Activated naive CD4-positive, alpha-beta T cell treated with anti-CD3 and anti-CD28 coated beads, Interleukin-2, amount 50 U/mL, for 24 hours (primary cell): Measurements from ENCODE around the gene COG5.
"Not testable (repeated sequence)": the region's sequence is repeated elsewhere in the genome, so short reads cannot be mapped to it uniquely, and the experiment has no call there.

Experiments used
- H3K27ac Mint-ChIP-seq: one replicate; pipeline ENCODE4 v1.8.0; 2021; ENCODE audit warnings: mild to moderate bottlenecking, mixed read lengths
- H3K27me3 Mint-ChIP-seq: one replicate; pipeline ENCODE4 v1.8.0; 2021; ENCODE audit warnings: mixed read lengths
- H3K36me3 Mint-ChIP-seq: one replicate; pipeline ENCODE4 v1.8.0; 2021; ENCODE audit warnings: mixed read lengths
- H3K4me1 Mint-ChIP-seq: one replicate; pipeline ENCODE4 v1.8.0; 2021; ENCODE audit warnings: mixed read lengths
- H3K4me3 Mint-ChIP-seq: one replicate; pipeline ENCODE4 v1.8.0; 2021; ENCODE audit warnings: mild to moderate bottlenecking, mixed read lengths
- H3K9me3 Mint-ChIP-seq: one replicate; pipeline ENCODE4 v1.8.0; 2021; ENCODE audit warnings: mixed read lengths

The COG5 gene

DNA sequence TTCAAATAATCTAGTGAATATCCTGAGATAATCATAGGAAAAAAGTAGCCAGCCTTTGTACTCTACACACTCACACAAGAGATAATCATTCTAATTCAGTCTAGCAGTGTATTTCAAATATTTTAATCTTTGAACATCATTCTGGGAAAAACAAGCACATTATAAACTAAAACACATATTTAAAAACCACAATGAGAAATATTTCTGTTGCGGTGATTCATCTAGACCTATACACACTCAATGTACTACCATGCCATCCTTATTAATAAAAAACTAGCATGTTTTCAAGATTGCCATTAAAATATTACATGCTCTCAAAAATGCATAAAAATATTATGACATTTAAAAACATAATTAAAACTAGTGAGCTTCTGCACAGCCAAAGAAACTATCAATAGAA is 11.8 kb downstream of the COG5 start:
- Mint-ChIP-seq H3K27ac (peak overlapping the region; percentile 20), H3K4me1 (peaks cover 65% of the 10 kb centered on the region)

DNA sequence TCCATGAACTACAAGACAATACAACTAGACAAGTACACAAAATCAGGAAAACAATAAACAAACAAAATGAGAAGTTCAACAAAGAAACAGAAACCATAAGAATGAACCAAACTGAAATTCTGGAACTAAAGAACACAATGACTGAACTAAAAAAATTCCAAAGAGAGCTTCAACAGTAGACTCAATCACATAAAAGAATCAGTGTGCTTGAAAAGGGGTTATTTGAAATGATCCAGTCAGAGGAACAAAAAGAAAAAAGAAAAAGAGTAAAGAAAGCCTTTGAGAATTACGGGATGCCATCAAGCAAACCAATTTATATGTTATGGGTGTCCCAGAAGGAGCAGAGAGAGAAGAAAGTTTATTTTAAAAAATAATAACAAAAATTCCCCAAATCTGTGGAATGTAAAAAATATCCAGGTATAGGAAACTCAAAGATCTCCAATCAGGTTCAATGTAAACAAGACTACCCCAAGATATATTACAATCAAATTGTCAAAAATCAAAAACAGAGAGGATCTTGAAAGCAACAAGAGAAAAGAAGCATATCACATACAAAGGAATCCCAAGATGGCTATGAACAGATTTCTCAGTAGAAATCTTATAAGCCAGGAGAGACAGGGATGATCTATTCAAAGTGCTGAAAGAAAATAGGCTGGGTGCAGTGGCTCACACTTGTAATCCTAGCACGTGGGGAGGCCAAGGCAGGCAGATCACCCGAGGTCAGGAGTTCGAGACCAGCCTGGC is 18.7 kb downstream of the COG5 start:
- H3K9me3 Mint-ChIP-seq, result peaks cover 25% of the 10 kb centered on the region
- H3K36me3 Mint-ChIP-seq, result peaks cover 50% of the 10 kb centered on the region
- peak overlapping the region; percentile 30 for H3K4me3 Mint-ChIP-seq

More for the DNA sequence above, 11.8 kb downstream of the COG5 start:
- H3K36me3 Mint-ChIP-seq, result peaks cover 49% of the 10 kb centered on the region
- no peak overlapping the region for H3K4me3 Mint-ChIP-seq
- H3K27me3 Mint-ChIP-seq, result no peaks in the 10 kb centered on the region
- H3K9me3 Mint-ChIP-seq, result peaks cover 4% of the 10 kb centered on the region

DNA sequence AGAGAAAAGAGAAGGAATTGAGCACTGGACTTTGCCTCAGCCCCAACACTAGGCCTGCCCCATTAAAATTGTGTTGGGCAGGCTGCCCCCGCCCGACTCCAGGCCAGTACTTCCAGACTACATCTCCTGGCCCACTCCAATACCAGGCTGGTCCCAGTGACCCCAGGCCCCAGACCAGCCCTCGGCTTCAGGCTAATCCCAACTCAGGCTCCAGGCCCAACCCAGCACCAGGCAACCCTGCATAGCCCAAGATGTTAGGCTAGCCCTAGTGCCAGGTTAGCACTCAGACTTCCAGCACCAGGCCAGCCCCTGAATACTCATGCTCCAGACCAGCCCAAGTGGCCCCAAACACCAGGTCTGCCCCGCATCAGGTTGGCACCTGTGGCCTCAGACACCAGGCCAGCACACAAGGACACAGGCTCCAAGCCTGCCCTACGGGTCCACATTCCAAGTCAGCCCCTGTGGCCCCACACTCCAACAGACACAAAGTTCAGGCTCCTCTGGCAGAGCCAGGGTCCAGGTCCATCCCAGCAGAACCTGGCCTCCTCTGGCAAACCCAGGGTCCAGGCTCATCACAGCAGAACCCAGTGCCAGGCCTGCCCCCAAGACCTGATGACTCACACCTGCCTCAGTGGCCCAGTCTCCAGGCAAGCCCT is 20.3 kb downstream of the COG5 start:
- Mint-ChIP-seq H3K9me3 (peaks cover 25% of the 10 kb centered on the region), H3K4me3 (no peak overlapping the region), H3K36me3 (peaks cover 48% of the 10 kb centered on the region), H3K27ac (no peak overlapping the region), H3K4me1 (peaks cover 27% of the 10 kb centered on the region), H3K27me3 (no peaks in the 10 kb centered on the region)

More for the DNA sequence above, 18.7 kb downstream of the COG5 start:
- Mint-ChIP-seq H3K27me3 (no peaks in the 10 kb centered on the region), H3K4me1 (peaks cover 27% of the 10 kb centered on the region), H3K27ac (no peak overlapping the region)

DNA sequence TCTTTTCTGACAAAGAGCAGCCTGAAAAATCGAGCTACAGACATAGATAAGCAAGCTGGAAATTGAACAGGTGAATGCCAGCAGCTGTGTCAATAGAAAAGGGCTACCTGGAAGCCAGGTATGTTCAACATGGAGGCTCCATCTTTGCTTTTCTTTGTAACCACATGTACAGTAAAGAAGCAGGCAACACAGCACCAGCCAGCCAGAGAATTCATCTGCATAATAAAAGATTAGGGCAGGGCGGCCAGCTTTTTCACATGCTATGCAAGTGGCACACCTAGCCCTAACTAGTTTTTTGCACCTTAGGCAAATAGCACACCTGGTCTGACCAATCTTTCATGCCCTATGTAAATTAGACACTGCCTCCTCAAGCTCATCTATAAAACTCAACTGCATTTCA is 25.7 kb downstream of the COG5 start:
- Mint-ChIP-seq H3K27ac (peak overlapping the region; percentile 15), H3K4me3 (no peak overlapping the region), H3K27me3 (no peaks in the 10 kb centered on the region), H3K9me3 (no peaks in the 10 kb centered on the region), H3K36me3 (peaks cover 55% of the 10 kb centered on the region), H3K4me1 (peaks cover 49% of the 10 kb centered on the region)

DNA sequence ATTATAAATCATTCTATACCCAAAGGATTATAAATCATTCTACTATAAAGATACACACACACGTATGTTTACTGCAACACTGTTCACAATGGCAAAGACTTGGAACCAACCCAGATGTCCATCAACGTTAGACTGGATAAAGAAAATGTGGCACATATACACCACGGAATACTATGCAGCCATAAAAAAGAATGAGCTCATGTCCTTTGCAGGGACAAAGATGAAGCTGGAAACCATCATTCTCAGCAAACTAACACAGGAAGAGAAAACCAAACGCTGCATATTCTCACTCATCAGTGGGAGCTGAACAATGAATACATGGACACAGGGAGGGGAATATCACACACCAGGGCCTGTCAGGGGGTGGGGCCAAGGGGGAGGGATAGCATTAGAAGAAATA is 26.5 kb downstream of the COG5 start:
- H3K9me3 Mint-ChIP-seq, H3K27me3 Mint-ChIP-seq, H3K27ac Mint-ChIP-seq, H3K4me3 Mint-ChIP-seq: not testable (repeated sequence)
- Mint-ChIP-seq H3K36me3 (peaks cover 55% of the 10 kb centered on the region), H3K4me1 (peaks cover 50% of the 10 kb centered on the region)

DNA sequence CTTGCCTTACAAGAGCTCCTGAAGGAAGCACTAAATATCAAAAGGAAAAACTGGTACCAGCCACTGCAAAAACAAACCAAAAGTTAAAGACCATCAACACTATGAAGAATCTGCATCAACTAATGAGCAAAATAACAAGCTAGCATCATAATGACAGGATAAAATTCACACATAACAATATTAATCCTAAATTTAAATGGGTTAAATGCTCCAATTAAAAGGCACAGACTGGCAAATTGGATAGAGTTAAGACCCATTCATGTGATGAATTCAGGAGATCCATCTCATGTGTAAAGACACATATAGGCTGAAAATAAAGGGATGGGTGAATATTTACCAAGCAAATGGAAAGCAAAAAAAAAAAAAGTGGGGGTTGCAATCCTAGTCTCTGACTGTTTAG is 29.6 kb downstream of the COG5 start:
- no peak overlapping the region for H3K27ac Mint-ChIP-seq
- H3K27me3 Mint-ChIP-seq, result no peaks in the 10 kb centered on the region
- peaks cover 59% of the 10 kb centered on the region for H3K36me3 Mint-ChIP-seq
- H3K9me3 Mint-ChIP-seq, result no peaks in the 10 kb centered on the region
- peaks cover 52% of the 10 kb centered on the region for H3K4me1 Mint-ChIP-seq
- H3K4me3 Mint-ChIP-seq, result no peak overlapping the region

DNA sequence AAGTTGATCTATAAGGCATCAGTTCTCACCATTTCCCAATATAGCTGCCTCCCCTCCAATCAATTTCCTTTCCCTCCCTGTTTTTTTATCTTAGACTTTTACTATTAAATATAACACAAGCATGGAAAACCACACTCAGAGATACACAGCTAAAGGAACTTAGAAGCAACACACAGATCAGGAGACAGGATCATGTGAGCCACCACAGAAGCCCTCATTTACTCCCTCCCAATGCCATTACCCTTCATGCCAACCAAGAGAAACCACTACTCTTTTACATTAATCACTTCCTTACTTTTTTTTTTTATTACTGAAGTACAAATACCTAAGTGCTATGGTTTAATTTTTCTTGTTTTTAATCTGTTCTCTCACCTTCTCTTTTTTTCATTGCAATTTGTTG is 33.0 kb downstream of the COG5 start:
- Mint-ChIP-seq H3K36me3 (peaks cover 43% of the 10 kb centered on the region), H3K4me1 (peaks cover 48% of the 10 kb centered on the region), H3K27ac (no peak overlapping the region)

DNA sequence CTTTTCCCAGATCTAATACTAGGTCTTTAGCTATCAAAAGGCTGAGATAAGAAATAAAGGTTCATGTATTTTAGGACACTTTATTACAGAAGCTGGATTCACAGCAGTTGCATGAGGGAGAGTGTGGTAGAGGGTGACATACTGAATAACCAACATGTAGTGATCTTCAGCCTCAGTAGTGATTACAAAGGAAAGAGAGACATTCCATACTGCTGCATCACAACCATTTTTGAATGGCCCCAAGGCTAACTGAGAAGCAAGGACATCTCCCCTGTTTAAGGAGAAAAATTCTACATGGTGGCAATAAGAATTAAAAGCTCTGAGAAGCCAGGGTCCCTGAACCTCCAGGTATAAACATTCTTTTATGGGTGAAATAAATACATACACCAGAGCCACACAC is 35.3 kb downstream of the COG5 start:
- Mint-ChIP-seq H3K4me1 (peaks cover 28% of the 10 kb centered on the region), H3K27me3 (no peaks in the 10 kb centered on the region), H3K9me3 (no peaks in the 10 kb centered on the region), H3K27ac (no peak overlapping the region), H3K4me3 (no peak overlapping the region), H3K36me3 (peaks cover 32% of the 10 kb centered on the region)

More for the DNA sequence above, 33.0 kb downstream of the COG5 start:
- Mint-ChIP-seq H3K27me3 (no peaks in the 10 kb centered on the region), H3K4me3 (no peak overlapping the region), H3K9me3 (no peaks in the 10 kb centered on the region)

DNA sequence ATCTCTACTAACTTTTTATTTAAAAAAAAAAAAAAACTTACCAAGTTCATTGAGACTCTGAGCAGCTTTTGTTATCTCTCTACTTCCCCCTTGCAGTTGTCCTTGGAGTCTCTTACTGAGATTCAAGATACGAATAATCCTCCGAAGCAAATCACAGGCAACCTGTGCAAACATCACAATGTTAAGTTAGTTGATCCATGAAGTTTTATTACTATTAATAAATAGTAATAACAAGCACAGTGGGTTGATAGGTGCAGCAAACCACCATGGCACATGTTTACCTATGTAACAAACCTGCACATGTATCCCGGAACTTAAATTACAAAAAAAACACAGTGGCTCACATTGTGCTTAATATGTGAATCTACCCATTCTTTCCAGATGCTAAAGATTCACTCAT is 36.5 kb downstream of the COG5 start:
- Mint-ChIP-seq H3K9me3 (no peaks in the 10 kb centered on the region), H3K36me3 (peaks cover 30% of the 10 kb centered on the region), H3K4me1 (peaks cover 21% of the 10 kb centered on the region), H3K27ac (no peak overlapping the region), H3K4me3 (no peak overlapping the region), H3K27me3 (no peaks in the 10 kb centered on the region)

DNA sequence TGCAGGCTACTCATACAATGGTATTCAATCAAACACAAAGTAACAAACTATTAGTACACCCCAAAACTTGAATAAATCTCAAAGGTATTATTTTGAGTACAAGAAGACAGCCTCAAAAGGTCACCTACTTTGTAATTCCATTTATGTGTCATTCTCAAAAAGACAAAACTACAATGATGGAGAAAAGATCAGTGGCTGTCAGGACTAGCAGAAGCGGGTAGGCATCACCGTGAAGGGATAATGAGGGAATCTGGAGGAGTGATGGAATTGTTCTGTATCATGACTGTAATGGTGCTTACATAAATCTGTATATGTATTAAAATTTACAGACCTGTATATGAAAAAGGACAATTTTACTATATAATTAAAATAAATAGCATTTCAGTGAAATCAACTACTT is 37.0 kb downstream of the COG5 start:
- Mint-ChIP-seq H3K4me3 (no peak overlapping the region), H3K27me3 (no peaks in the 10 kb centered on the region), H3K9me3 (no peaks in the 10 kb centered on the region), H3K36me3 (peaks cover 34% of the 10 kb centered on the region), H3K27ac (no peak overlapping the region), H3K4me1 (peaks cover 23% of the 10 kb centered on the region)

DNA sequence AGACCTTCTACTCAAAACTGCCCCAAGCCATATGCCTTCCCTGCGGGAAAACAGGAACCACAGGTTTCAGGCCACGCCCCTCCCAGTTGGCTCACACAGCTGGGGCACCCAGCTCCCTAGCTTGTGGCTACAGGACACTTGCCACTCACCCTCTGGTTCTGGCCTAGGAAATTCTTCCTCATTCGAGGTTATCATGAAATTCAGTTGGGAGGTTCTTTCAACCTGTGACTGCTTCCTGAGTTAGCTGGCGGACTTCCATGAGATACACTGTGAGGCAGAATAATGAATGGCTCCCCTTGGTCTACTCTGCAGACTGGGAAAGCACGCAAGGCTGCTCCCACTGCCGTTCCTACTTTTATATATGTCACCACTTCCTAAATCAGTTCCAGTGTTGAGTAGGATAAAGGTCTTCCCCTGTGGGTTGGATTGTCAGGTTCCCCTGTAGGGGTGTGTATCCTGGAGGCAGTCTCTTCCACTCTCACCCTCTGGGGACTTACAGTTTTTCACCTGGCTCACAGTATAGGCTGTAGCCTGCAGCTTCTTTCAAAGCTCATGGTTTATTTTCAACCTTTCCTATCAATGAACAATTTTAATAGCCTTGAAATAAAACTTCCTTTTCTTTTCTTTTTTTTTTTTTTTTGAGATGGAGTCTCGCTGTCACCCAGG is 56.9 kb downstream of the COG5 start:
- no peaks in the 10 kb centered on the region for H3K9me3 Mint-ChIP-seq
- peaks cover 45% of the 10 kb centered on the region for H3K4me1 Mint-ChIP-seq
- no peak overlapping the region for H3K27ac Mint-ChIP-seq
- peaks cover 26% of the 10 kb centered on the region for H3K36me3 Mint-ChIP-seq
- H3K4me3 Mint-ChIP-seq, result no peak overlapping the region
- no peaks in the 10 kb centered on the region for H3K27me3 Mint-ChIP-seq

DNA sequence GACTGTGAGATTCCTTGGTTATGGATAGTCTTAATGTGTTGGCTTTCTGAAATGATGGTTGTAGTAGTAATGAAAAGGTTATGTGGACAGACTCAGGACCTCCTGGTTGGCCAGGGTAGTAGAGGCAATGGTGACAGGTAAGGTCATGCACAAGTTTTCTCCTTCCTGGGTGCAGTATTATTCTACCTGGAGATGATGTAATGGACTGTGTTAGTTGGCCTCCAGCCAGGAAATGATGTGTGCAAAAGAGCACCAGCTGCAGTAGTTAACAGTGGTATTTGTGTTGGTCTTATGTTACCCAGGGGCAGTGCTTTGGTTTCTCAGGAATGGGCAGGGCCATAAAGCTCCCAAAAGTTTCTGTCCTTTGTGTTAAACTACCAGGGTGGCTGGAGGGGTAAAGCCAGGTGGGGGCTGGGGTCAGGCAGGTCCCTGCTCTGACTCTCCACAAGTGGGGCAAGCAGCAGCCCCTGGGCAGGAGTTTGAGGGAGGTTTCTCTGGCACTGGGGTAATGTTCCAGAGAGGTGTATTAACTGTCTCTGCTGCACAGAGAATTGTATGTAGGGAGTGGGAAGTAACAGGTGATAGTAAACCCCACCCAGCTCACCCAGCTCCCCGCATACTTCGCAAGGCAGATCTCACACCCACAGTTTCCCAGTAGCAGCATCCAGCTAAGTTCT is 57.6 kb downstream of the COG5 start:
- Mint-ChIP-seq H3K9me3 (no peaks in the 10 kb centered on the region), H3K27ac (no peak overlapping the region), H3K4me3 (no peak overlapping the region), H3K27me3 (no peaks in the 10 kb centered on the region), H3K36me3 (peaks cover 25% of the 10 kb centered on the region), H3K4me1 (peaks cover 39% of the 10 kb centered on the region)

DNA sequence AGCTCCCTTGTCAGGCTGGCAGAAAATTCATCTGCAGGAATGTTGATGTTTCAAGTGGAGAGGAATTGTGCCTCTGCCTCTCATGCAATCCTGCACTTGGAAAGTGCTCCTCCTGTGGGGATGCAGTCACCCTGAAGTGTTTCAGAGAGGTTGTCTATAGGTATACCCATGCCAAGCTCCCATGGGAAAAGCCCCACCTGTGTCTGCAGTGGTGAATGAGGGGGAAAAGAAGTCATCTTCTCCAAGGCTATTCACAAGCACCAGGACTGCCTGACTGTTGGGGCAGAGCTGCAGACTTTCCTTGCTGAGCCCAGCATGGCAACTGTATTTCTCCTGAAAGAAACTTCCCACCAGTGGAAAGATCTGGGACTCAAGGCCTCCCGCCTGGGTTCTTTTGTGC is 58.4 kb downstream of the COG5 start:
- H3K4me1 Mint-ChIP-seq, result peaks cover 32% of the 10 kb centered on the region

DNA sequence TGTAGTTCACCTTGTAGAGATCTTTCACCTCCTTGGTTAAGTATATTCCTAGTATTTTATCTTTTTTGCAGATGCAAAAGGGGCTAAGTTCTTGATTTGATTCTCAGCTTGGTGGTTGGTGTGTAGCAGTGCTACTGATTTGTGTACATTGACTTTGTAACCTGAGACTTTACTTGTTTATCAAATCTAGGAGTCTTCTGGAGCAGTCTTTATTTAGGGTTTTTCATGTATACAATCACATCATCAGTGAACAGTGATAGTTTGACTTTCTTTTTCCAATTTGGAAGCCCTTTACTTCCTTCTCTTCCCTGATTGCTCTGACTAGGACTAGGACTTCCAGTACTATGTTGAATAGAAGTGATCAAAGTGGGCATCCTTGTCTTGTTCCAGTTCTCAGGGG is 60.0 kb downstream of the COG5 start:
- H3K27me3 Mint-ChIP-seq, result no peaks in the 10 kb centered on the region
- H3K4me3 Mint-ChIP-seq, result no peak overlapping the region
- no peak overlapping the region for H3K27ac Mint-ChIP-seq
- peaks cover 23% of the 10 kb centered on the region for H3K4me1 Mint-ChIP-seq
- peaks cover 21% of the 10 kb centered on the region for H3K36me3 Mint-ChIP-seq
- peaks cover 4% of the 10 kb centered on the region for H3K9me3 Mint-ChIP-seq

More for the DNA sequence above, 58.4 kb downstream of the COG5 start:
- H3K27ac Mint-ChIP-seq, result no peak overlapping the region
- H3K4me3 Mint-ChIP-seq, result no peak overlapping the region
- no peaks in the 10 kb centered on the region for H3K27me3 Mint-ChIP-seq
- H3K36me3 Mint-ChIP-seq, result peaks cover 22% of the 10 kb centered on the region
- no peaks in the 10 kb centered on the region for H3K9me3 Mint-ChIP-seq

DNA sequence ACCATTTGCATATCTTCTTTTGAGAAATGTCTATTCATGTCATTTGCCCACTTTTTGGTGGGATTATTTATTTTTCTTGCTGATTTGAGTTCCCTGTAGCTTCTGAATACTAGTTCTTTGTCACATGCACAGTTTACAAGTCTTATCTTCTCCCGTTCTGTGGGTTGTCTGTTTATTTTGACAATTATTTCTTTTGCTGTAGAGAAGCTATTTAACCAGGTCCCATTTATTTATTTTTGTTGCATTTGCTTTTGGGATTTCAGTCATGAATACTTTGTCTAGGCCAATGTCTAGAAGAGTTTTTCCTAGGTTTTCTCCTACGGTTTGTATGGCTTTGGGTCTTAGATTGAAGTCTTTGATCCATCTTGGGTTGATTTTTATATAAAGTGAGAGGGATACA is 60.9 kb downstream of the COG5 start:
- Mint-ChIP-seq H3K27ac (no peak overlapping the region), H3K4me1 (peaks cover 20% of the 10 kb centered on the region), H3K9me3 (peaks cover 5% of the 10 kb centered on the region)

DNA sequence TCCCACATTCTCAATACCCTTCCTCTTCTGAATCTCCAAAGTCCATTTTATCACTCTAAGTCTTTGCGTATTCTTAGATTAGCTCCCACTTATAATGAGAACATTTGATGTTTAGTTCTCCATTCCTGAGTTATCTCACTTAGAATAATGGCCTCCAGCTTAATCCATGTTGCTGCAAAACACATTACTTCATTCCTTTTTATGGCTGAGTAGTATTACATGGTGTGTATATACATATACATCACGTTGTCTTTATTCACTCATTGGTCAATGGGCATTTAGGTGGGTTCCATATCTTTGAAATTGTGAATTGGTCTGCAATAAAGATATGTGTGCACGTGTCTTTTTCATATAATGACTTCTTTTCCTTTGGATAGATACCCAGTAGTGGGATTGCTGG is 61.6 kb downstream of the COG5 start:
- peaks cover 20% of the 10 kb centered on the region for H3K4me1 Mint-ChIP-seq
- no peak overlapping the region for H3K27ac Mint-ChIP-seq
- peaks cover 26% of the 10 kb centered on the region for H3K36me3 Mint-ChIP-seq
- H3K4me3 Mint-ChIP-seq, result no peak overlapping the region
- H3K27me3 Mint-ChIP-seq, result no peaks in the 10 kb centered on the region
- peaks cover 5% of the 10 kb centered on the region for H3K9me3 Mint-ChIP-seq

More for the DNA sequence above, 60.9 kb downstream of the COG5 start:
- H3K36me3 Mint-ChIP-seq, result peaks cover 24% of the 10 kb centered on the region
- no peak overlapping the region for H3K4me3 Mint-ChIP-seq
- H3K27me3 Mint-ChIP-seq, result no peaks in the 10 kb centered on the region
